ENCODE data around the gene ZFAND2B.

- TF ChIP-seq CTCF (IDR thresholded peaks at IDR 0.05) (no peak), POLR2A (IDR thresholded peaks at IDR 0.05) (no peak)
These were observed 12.4 kb downstream of the ZFAND2B start, which contains the start of gene ABCB6 for GRCh38 chr2:219218732-219219701.

All from lower leg skin (tissue), 3 donors.